Muscle of leg (tissue), 11 donors: Measurements from ENCODE around the gene TNC. TPM values are rescaled to one million over a fixed set of nuclear protein-coding genes. Genes with fewer than 3 reads are reported as not detected.

Source experiments
- DNase-seq: peaks from one replicate; pipeline ENCODE4 v3.0.0; 2013
- H3K27ac ChIP-seq: one replicate; pipeline ENCODE4 v1.5.1; 2013; ENCODE audit warnings: mild to moderate bottlenecking, low read length, control low read depth
- H3K27me3 ChIP-seq: one replicate; pipeline ENCODE4 v1.6.1; 2013; ENCODE audit warnings: low read length; ENCODE audit not compliant: control insufficient read depth, insufficient read depth
- H3K36me3 ChIP-seq: one replicate; pipeline ENCODE4 v1.6.1; 2013; ENCODE audit warnings: low read length; ENCODE audit not compliant: control insufficient read depth, insufficient read depth
- H3K4me1 ChIP-seq: one replicate; pipeline ENCODE4 v1.6.1; 2013; ENCODE audit warnings: low read length; ENCODE audit not compliant: control insufficient read depth, insufficient read depth
- H3K4me3 ChIP-seq: one replicate; pipeline ENCODE4 v1.5.1; 2013; ENCODE audit warnings: low read length, control low read depth
- H3K9me3 ChIP-seq: replicated peaks from 2 replicates; pipeline ENCODE4 v1.6.1; 2013; ENCODE audit warnings: low read depth, low read length; ENCODE audit not compliant: control insufficient read depth
- WGBS: methylation state at CpG from one replicate; pipeline ENCODE4 v1.1.5; 2013; ENCODE audit warnings: missing lambda C conversion rate; ENCODE audit not compliant: insufficient coverage; 5-methylcytosine and 5-hydroxymethylcytosine counted together
- polyA plus RNA-seq, 8 donors: library from polyadenylated mRNA; unstranded; fragments of 120-200 nt; gene quantifications; one replicate each; pipeline versions ENCODE4 v1.2.1 to v1.2.3, GENCODE V29; 2013; ENCODE audit warnings: inconsistent platforms in 1 of 8, low replicate concordance in 1 of 8; ENCODE audit not compliant: insufficient read length in 8 of 8, insufficient read depth in 1 of 8
- total RNA-seq: library from RNA; stranded (reverse); fragments of 120-200 nt; gene quantifications from one replicate; pipeline ENCODE4 v1.2.4, GENCODE V29; 2013

The TNC gene
- total and polyA plus RNA-seq, 9 donors, result 28.4 to 129 (median 47.0) TPM

DNA sequence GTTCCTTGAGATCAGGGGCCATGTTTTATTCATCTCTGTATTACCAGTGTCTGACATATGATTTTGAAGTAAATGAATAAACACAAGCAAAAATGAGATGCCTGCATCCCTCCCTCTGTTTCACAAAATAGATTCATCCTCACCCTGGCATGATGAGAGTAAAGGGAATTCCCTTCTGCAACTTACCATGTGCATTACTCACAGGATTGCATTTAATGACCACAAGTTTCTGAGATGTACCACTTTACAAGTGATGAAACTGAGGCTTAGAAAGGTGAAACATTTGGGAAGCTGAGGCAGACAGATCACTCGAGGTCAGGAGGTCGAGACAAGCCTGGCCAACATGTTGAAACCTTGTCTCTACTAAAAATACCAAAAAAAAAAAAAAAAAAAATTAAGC is 113.4 kb downstream of the TNC start:
- Histone ChIP-seq H3K27me3 (no peaks in the 10 kb centered on the region), H3K36me3 (no peaks in the 10 kb centered on the region), H3K9me3 (no peaks in the 10 kb centered on the region), H3K4me3 (no peak overlapping the region), H3K4me1 (no peaks in the 10 kb centered on the region), H3K27ac (no peak overlapping the region)
- no peak for DNase-seq
- WGBS, result no CpG with 5 or more reads among the region's 2 CpGs

DNA sequence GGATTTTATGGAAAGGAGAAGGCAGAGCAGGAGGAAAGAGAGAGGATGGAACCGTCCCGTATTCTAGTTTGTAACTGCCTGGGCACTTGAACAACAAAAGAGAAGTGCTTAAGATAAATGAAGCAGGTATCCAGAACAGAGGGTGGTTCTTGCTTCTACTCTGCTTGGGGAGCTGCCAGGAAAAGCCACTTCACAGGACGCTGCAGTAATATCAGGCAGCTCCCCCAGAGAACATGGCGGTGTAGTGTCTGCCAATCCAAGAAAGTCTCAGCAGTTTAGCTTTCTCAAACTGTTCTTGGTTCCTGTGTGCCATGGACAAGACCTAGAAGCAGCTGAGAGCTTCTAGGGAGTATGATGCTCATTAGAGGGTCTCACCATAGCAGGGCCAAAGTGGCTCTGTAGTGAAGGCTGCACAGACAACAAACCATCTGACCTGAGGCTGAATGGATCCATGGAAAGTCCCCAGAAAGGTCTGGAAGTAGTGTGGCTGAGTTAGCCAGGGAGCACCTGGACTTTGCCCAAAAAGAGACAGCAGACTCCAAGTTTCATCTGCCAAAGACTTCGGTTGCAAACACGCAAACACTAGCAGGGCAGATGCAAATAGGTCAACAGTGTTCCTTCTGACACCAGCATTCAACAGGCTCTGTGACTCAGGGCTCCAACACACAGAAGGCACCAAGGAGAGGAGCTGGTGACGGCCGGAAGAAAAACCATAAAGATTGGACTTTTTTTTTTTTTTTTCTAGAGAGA is 115.4 kb downstream of the TNC start:
- Histone ChIP-seq H3K4me1 (no peaks in the 10 kb centered on the region), H3K36me3 (no peaks in the 10 kb centered on the region), H3K9me3 (no peaks in the 10 kb centered on the region), H3K4me3 (no peak overlapping the region), H3K27me3 (no peaks in the 10 kb centered on the region), H3K27ac (no peak overlapping the region)
- peak; percentile 43 for DNase-seq
- 61% methylated on average over 6 of the region's 8 CpGs for WGBS

DNA sequence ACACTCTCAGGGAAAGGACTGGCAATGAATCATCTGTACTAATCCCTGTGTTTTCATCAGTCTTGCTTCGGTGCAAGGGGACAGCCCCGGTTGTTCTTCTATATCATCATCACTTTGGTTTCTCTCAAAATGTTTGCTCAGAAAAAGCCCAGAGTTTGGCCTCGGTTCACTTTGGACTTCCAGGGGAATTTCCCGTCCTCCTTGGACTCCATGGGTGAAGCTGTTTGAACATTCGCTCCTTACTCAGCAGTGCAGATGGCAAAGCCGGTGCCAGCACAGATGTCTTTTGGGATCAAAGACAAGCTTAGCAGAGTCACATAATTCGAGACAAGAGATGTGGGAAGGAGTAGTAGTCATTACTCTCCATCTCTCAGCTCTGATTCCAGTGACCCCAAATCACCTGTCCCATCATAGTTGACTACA is 117.7 kb downstream of the TNC start:
- WGBS, result 82% methylated on average over 2 of the region's 7 CpGs
- H3K4me1 ChIP-seq, result no peaks in the 10 kb centered on the region
- H3K9me3 ChIP-seq, result no peaks in the 10 kb centered on the region
- H3K27me3 ChIP-seq, result no peaks in the 10 kb centered on the region
- no peak overlapping the region for H3K27ac ChIP-seq
- no peak for DNase-seq
- no peak overlapping the region for H3K4me3 ChIP-seq
- H3K36me3 ChIP-seq, result no peaks in the 10 kb centered on the region

DNA sequence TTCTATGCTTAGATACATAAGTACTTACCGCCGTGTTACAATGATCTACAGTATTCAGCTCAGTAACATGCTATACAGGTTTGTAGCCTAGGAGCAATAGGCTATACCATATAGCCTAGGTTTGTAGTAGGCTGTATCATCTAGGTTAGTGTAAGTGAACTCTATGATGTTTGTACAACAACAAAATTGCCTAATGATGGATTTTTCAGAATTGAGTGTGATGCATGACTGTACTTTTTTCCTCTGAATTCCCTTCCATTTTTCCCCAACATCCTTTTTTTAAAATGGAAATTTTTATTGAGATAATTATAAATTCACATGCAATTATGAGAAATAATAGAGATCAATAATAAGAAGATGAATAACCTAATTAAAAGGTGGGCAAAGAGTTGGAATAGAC is 119.6 kb downstream of the TNC start:
- no peaks in the 10 kb centered on the region for H3K9me3 ChIP-seq
- DNase-seq, result no peak
- no peaks in the 10 kb centered on the region for H3K27me3 ChIP-seq
- no peak overlapping the region for H3K4me3 ChIP-seq
- H3K27ac ChIP-seq, result no peak overlapping the region
- WGBS, result no CpG with 5 or more reads among the region's 2 CpGs
- no peaks in the 10 kb centered on the region for H3K4me1 ChIP-seq
- no peaks in the 10 kb centered on the region for H3K36me3 ChIP-seq

DNA sequence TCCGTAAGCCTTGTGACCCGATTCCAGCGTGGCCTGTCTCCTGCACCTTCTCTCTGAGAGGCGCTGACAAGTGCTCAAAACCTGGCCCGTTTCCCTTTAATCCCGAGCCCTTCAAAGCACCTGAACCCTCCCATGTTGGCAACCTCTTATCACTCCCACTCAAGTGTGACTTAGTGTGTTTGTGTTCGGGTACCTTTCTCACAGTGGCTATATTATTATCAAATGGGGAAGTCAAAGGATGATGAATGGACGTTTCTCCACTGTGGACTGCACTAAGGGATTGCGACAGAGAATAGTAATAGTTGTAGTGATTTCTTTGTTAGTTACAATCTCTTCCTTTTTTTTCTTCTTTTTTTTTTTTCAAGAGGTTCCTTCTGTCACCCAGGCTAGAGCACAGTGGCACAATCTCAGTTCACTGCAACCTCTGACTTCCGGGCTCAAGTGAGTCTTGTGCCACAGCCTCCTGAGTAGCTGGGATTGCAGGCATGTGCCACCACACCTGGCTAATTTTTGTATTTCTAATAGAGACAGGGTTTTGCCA is 122.2 kb downstream of the TNC start:
- no peaks in the 10 kb centered on the region for H3K36me3 ChIP-seq
- H3K27ac ChIP-seq, result no peak overlapping the region
- H3K4me3 ChIP-seq, result no peak overlapping the region
- peak; percentile 48 for DNase-seq
- 69% methylated on average over 4 of the region's 10 CpGs for WGBS
- no peaks in the 10 kb centered on the region for H3K9me3 ChIP-seq
- no peaks in the 10 kb centered on the region for H3K4me1 ChIP-seq
- no peaks in the 10 kb centered on the region for H3K27me3 ChIP-seq

DNA sequence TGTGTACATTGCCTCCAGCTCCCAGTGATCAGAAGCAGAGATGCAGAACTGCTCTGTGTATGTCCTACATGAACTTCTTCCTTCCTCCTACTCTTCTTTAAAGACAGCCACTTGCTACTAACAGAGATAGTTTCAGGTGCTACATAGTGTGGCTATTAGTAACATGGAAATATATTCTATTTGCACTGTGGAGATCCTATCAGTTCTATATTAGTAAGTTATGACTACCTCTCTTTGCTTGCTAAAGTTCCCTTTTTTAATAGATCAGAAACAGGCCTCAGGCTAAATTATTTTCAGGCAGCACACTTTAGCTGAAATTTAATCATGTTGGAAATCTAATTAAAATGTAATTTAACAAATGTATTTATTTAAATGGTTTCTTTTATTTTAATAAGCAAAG is 123.2 kb downstream of the TNC start:
- Histone ChIP-seq H3K27ac (no peak overlapping the region), H3K36me3 (no peaks in the 10 kb centered on the region), H3K27me3 (no peaks in the 10 kb centered on the region), H3K4me1 (no peaks in the 10 kb centered on the region), H3K9me3 (no peaks in the 10 kb centered on the region), H3K4me3 (no peak overlapping the region)
- no peak for DNase-seq

DNA sequence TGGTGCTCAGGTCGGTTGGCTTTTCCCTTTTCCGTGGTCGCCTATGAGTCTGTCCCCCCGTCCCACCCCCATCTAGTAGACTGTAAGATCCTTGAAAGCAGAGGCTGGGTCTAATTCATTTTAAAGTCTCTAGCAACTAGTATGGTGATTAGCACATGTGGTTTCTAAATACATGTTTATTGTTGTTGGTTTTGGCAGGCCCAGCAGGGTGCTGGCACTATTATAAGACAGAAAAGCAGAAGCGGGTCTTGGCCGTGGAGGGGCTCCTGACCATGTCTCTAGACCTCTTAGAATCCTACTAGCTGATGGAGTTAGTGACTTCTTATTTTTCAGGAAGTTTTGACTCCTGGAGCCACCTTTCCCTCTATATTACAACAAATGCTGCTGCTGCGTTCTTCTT is 126.1 kb downstream of the TNC start:
- H3K36me3 ChIP-seq, result no peaks in the 10 kb centered on the region
- H3K27ac ChIP-seq, result no peak overlapping the region
- no peaks in the 10 kb centered on the region for H3K27me3 ChIP-seq
- no peaks in the 10 kb centered on the region for H3K4me1 ChIP-seq
- no CpG with 5 or more reads among the region's 7 CpGs for WGBS
- no peak overlapping the region for H3K4me3 ChIP-seq
- H3K9me3 ChIP-seq, result no peaks in the 10 kb centered on the region
- no peak for DNase-seq

DNA sequence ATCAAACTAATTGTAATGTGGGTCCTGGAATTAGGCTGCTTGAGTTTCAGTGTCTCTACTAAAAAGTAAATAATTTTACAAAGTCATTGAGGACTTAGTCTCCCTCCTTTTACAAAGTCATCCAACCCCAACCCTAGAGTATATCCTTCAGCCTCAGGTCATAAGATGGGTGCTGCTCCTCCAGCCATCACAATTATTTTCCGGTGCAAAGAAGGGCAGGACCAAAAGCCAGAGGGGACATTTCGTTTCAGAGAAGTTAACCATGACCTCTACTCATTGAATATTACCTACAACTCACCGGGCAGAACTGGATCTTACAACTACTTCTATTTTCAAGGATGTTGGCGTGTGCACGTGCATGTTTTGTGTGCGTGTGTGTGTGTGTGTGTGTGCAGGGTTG is 127.1 kb downstream of the TNC start:
- H3K9me3 ChIP-seq, result no peaks in the 10 kb centered on the region
- no peak for DNase-seq
- H3K27ac ChIP-seq, result no peak overlapping the region
- H3K27me3 ChIP-seq, result no peaks in the 10 kb centered on the region
- H3K4me3 ChIP-seq, result no peak overlapping the region
- H3K4me1 ChIP-seq, result no peaks in the 10 kb centered on the region
- WGBS, result 83% methylated on average over 2 of the region's 6 CpGs
- H3K36me3 ChIP-seq, result no peaks in the 10 kb centered on the region

DNA sequence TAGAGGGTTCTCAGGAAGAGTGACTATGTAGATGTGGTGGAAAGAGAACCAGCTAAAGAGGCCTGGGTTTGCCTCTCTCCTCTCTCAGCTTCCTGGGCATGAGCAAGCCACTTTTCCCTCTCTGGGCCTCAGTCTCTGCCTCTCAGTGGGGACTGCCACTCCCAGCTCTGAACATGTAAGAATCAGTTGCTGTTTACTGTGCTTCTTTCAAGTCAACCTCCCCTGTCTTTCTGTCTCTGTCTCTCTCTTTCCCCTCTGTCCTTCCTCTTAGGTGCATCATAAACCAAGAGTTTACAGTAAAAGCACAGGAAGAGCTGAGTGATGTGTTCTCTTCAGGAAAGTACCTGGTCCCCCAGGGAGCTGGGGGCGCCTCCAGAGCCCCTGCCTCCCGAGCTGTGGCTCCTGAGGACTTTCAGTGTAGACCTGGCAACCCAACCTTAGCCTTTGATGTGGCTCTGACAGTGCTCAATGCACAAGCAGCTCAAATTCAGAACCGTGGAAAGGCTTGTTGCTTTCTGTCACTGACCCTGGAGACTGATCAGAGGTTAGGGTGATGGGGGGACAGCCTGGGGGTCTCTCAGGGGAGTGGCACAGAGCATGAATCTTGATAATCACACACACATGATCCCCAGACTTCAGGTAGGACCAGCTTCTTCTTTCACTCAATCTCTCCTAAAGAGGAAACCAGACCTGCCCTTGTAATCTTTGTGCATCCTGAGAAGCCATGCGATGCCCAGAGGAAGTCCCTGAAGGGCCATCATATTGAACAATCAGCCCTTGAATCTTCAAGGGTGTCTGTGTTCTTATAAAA is 128.2 kb downstream of the TNC start:
- no peak overlapping the region for H3K4me3 ChIP-seq
- DNase-seq, result no peak
- WGBS, result 38% methylated on average over 3 of the region's 4 CpGs
- H3K4me1 ChIP-seq, result no peaks in the 10 kb centered on the region
- no peaks in the 10 kb centered on the region for H3K36me3 ChIP-seq
- H3K9me3 ChIP-seq, result no peaks in the 10 kb centered on the region
- H3K27ac ChIP-seq, result no peak overlapping the region
- H3K27me3 ChIP-seq, result no peaks in the 10 kb centered on the region

DNA sequence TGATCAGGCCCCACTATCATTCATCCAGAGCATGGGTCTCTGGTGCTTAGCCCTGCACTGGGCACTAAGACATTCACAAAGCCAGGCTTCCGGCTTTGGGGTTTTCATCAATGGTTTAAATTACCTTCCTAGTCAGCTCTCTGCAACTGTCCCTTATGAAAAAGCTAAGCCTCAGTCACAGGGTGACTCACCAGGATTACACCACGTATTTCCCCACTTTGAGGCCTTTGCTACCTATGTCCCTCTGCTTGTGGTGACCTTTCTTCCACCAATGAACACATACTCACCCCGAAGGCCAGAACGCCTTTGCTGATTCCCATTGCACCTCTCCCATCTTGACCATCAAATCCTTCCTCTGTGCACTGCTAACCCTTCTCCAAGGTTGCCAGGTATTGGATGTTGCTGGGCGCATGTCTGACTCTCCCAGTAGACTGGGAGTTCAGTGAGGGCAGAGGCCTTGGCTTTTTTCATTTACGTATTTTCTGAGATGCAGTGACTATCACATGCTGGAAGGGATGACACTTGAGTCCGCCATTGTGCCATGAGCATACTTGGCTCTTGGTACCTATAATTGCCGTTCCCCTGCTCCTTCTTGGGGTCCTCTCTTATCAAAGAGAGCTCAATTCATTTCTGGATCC is 128.9 kb downstream of the TNC start:
- H3K36me3 ChIP-seq, result no peaks in the 10 kb centered on the region
- DNase-seq, result no peak
- WGBS, result 87% methylated on average over 7 of the region's 8 CpGs
- H3K9me3 ChIP-seq, result no peaks in the 10 kb centered on the region
- H3K4me1 ChIP-seq, result no peaks in the 10 kb centered on the region
- H3K4me3 ChIP-seq, result no peak overlapping the region
- no peaks in the 10 kb centered on the region for H3K27me3 ChIP-seq
- no peak overlapping the region for H3K27ac ChIP-seq
